Measurements from ENCODE around the gene EMX1. TPM values are rescaled to one million over a fixed set of nuclear protein-coding genes. Genes with fewer than 3 reads are reported as not detected.

The EMX1 gene
- total and polyA plus RNA-seq, 4 donors: 0.28 to 0.43 (median 0.39) TPM; not detected in 1

DNA sequence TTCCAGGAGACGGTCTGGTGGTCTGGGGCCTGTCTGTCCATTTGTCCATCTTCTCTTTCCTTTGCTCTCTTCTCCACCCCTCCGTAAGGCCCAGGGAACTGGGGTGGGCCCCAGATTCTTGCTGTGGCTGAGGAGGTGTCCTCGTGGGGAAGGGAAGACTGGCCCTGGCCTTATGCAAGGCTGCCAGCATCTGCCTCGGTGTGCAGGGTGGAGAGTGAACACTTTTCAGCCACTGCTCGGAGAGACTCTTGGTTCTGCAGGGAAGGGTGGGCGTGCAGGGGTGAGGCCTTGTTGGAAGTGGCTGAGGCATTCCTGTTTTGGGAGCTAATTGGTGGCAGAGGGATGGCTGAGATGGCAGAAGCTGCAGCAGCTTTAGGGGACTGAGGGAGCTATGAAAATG is 23.0 kb downstream of the EMX1 start:
- no peak overlapping the region for H3K4me3 ChIP-seq (ENCODE audit: low read depth, low read length)
- no peak overlapping the region for H3K27ac ChIP-seq (ENCODE audit: low read depth, low read length)
- peaks cover 2% of the 10 kb centered on the region for H3K27me3 ChIP-seq (ENCODE audit: control insufficient read depth, insufficient read depth, low read length)
- no peak for DNase-seq (ENCODE audit: low read depth in 4 of 6, low spot score in 6 of 6)
- peaks cover 54% of the 10 kb centered on the region for H3K36me3 ChIP-seq (ENCODE audit: control insufficient read depth, insufficient read depth, low read length)
- no peaks in the 10 kb centered on the region for H3K9me3 ChIP-seq (ENCODE audit: control insufficient read depth, insufficient read depth, low read length)
- 77% methylated on average over 4 of the region's 6 CpGs for WGBS (ENCODE audit: insufficient coverage)
- H3K4me1 ChIP-seq (ENCODE audit: control insufficient read depth, insufficient read depth, low read length): peaks cover 5% of the 10 kb centered on the region

DNA sequence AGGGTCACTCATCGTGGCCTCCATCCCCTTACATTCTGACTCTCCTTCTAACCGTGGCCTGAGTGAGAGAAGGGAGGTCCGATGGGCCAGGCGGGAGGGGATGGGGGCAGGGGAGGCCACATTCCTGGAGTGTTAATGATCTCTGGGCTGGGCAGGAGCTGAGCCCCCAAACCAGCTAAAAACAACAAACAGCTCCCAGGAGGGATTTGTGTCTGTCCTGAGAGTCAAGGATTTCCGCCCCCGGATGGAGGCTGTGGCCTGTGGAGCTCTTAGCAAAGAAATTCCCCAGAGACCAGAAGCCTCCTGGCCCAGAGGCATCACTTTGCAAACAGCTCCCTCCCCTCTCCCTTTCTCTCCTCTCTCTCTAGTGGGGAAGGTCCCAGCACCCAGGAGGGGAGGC is 23.5 kb downstream of the EMX1 start:
- DNase-seq (ENCODE audit: low read depth in 4 of 6, low spot score in 6 of 6): no peak
- peaks cover 5% of the 10 kb centered on the region for H3K4me1 ChIP-seq (ENCODE audit: control insufficient read depth, insufficient read depth, low read length)
- no peak overlapping the region for H3K4me3 ChIP-seq (ENCODE audit: low read depth, low read length)
- no peaks in the 10 kb centered on the region for H3K9me3 ChIP-seq (ENCODE audit: control insufficient read depth, insufficient read depth, low read length)
- peaks cover 58% of the 10 kb centered on the region for H3K36me3 ChIP-seq (ENCODE audit: control insufficient read depth, insufficient read depth, low read length)
- no CpG with 5 or more reads among the region's 6 CpGs for WGBS (ENCODE audit: insufficient coverage)
- H3K27me3 ChIP-seq (ENCODE audit: control insufficient read depth, insufficient read depth, low read length): peaks cover 2% of the 10 kb centered on the region
- no peak overlapping the region for H3K27ac ChIP-seq (ENCODE audit: low read depth, low read length)

DNA sequence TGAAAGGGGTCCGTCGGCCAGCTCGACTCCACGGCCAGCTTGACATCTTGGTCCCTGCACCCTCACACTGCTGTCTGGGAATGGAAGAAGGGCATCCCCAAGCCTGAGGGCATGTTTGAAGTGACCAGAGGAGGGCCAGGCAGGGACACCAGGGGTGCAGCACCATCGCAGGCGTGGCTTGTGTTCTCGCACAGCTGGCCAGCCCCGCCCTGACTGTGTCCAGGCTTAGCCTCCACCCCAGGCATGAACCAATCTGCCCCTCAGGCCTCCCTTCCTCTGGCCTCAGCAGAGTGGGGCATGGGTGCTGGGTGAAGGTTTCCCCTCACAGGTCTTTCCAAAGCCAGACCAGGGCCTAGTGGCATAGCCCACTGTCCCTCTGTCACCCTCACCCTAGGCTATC is 25.0 kb downstream of the EMX1 start:
- Histone ChIP-seq H3K4me1 (ENCODE audit: control insufficient read depth, insufficient read depth, low read length) (peaks cover 5% of the 10 kb centered on the region), H3K27ac (ENCODE audit: low read depth, low read length) (no peak overlapping the region), H3K4me3 (ENCODE audit: low read depth, low read length) (no peak overlapping the region), H3K36me3 (ENCODE audit: control insufficient read depth, insufficient read depth, low read length) (peaks cover 58% of the 10 kb centered on the region), H3K9me3 (ENCODE audit: control insufficient read depth, insufficient read depth, low read length) (no peaks in the 10 kb centered on the region), H3K27me3 (ENCODE audit: control insufficient read depth, insufficient read depth, low read length) (peaks cover 2% of the 10 kb centered on the region)
- DNase-seq (ENCODE audit: low read depth in 4 of 6, low spot score in 6 of 6): no peak
- WGBS (ENCODE audit: insufficient coverage): 89% methylated on average over 7 of the region's 8 CpGs

DNA sequence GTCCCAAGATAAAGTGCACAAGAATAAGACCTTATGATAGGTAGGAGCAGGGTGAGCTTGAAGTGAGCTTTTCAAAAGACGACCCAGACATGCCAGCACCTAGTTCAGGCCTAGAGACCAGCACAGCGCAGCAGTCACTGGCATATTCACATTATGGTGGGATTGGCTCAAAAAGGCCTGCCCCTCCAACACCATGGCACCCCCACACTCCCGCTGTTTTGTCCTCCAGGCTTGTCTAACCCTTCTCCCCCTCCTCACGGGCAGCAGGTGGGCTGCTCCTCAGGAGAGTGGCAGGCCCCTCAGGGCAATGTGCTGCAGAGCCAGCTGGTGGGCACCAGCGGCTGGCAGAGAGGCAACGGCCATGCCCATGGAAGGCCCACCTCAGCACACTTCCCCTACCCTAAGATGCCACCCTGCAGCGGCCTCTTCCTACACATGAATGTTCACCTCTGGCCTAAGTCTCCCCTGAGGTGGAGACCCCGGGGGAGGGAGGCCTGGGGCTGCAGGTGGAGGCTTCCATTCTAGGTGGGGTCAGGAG is 25.6 kb downstream of the EMX1 start:
- no peaks in the 10 kb centered on the region for H3K9me3 ChIP-seq (ENCODE audit: control insufficient read depth, insufficient read depth, low read length)
- peaks cover 5% of the 10 kb centered on the region for H3K4me1 ChIP-seq (ENCODE audit: control insufficient read depth, insufficient read depth, low read length)
- peaks cover 56% of the 10 kb centered on the region for H3K36me3 ChIP-seq (ENCODE audit: control insufficient read depth, insufficient read depth, low read length)
- H3K27me3 ChIP-seq (ENCODE audit: control insufficient read depth, insufficient read depth, low read length): peaks cover 2% of the 10 kb centered on the region
- peak in 1 of 6 donors; percentile 7 for DNase-seq (ENCODE audit: low read depth in 4 of 6, low spot score in 6 of 6)
- no peak overlapping the region for H3K4me3 ChIP-seq (ENCODE audit: low read depth, low read length)
- WGBS (ENCODE audit: insufficient coverage): 85% methylated on average over 5 of the region's 8 CpGs
- no peak overlapping the region for H3K27ac ChIP-seq (ENCODE audit: low read depth, low read length)

DNA sequence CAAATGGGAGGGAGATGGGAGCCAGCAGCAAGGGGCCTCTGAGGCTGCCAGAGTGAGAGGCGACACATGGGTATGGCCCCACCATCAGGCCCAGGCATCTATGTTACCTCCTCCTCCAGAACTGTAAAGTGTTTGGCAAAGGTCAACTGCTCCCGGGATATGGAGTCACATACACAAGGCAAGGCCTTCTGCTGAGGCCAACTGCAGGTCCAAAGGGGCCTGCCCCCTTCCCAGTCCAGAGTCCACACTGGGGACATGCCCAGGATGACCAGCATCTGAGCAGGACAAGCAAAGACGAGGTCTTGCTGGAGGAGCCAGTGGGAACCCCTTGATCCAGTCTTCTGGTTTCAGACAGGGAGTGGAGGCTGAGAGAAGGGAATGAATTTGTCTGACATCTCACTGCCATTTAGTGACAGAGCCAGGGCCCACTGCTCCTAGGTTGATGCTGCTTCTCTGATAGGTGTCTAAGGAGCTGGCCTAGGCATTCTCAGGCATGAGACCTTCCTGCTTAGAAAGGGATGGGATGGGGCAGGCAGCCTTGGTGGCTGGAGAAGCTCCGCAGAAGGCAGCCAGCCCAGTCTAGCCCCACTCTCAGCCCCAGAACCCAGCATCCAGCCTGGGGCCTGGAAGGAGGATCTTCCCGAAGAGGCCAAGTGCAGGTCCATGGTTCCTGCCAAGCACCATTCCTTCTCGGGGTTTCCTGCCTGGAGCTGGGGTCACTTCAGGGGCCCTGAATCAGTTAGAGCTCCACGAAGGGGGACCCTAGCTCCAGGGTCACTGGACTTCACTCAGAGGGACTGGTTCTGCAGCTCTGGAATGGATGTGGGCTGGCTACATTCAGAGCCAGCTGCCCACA is 26.4 kb downstream of the EMX1 start:
- Histone ChIP-seq H3K36me3 (ENCODE audit: control insufficient read depth, insufficient read depth, low read length) (peaks cover 55% of the 10 kb centered on the region), H3K27ac (ENCODE audit: low read depth, low read length) (no peak overlapping the region), H3K27me3 (ENCODE audit: control insufficient read depth, insufficient read depth, low read length) (no peaks in the 10 kb centered on the region), H3K4me1 (ENCODE audit: control insufficient read depth, insufficient read depth, low read length) (peaks cover 5% of the 10 kb centered on the region), H3K4me3 (ENCODE audit: low read depth, low read length) (no peak overlapping the region), H3K9me3 (ENCODE audit: control insufficient read depth, insufficient read depth, low read length) (no peaks in the 10 kb centered on the region)
- WGBS (ENCODE audit: insufficient coverage): 94% methylated on average over 7 of the region's 7 CpGs
- DNase-seq (ENCODE audit: low read depth in 4 of 6, low spot score in 6 of 6): no peak

DNA sequence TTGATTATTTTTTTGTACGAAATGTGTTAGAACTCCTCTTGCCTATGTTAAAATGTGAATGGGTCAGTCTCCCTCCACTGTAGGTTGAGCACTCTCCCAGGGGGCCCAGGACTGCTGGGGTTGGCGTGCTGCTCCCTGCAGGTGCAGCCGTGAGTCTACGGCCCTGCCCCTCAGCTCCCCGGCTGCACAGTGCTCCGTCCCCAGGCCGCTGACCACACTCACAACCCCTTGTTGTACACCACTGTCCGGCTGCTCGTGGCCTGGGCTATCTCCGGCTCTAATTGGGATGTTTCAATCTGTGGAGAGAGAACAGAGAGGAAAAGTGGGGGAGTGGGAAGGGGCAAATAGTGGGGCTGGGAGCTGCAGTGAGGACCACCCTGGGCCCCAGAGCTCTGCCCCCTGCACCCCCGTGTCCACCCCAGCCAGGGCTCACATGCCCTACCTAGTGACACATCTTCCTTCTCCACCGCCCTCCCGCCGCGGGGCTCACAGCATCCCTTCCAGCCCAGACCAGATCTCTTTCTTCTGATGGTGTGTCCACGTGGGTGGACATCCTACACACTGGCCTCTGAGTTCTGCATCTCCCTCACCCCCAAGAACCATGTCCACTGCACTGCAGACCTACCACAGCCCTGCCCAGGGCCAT is 27.6 kb downstream of the EMX1 start:
- Histone ChIP-seq H3K36me3 (ENCODE audit: control insufficient read depth, insufficient read depth, low read length) (peaks cover 56% of the 10 kb centered on the region), H3K4me1 (ENCODE audit: control insufficient read depth, insufficient read depth, low read length) (peaks cover 5% of the 10 kb centered on the region), H3K4me3 (ENCODE audit: low read depth, low read length) (no peak overlapping the region), H3K27ac (ENCODE audit: low read depth, low read length) (no peak overlapping the region), H3K27me3 (ENCODE audit: control insufficient read depth, insufficient read depth, low read length) (no peaks in the 10 kb centered on the region), H3K9me3 (ENCODE audit: control insufficient read depth, insufficient read depth, low read length) (no peaks in the 10 kb centered on the region)
- no peak for DNase-seq (ENCODE audit: low read depth in 4 of 6, low spot score in 6 of 6)
- WGBS (ENCODE audit: insufficient coverage): 87% methylated on average over 9 of the region's 16 CpGs

DNA sequence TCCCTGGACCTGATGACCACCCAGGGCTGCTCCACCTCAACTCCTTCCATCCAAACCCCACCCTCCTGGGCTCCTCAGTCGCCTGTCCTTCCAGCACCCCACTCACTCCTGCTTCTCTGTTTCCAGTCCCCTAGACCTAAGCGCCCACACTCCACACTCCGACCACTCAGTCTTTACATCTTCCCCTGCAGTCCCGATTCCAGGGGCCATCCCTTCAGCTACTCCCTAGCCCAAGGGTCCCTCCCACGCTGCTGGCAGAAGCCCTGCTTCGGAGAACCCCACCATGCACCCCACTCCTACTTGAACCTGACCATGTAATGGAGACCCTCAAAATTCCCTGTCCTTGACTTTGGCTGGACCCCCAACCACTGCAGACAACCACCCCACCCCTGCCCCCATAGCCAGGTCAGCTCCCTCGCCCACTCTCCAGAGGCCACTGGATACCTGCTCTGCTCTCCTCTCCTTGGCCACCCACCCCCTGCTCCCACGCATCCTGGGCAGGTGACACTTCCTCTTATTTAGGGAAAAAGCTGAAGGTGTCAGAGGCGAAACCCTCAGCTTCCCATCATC is 28.2 kb downstream of the EMX1 start:
- DNase-seq (ENCODE audit: low read depth in 4 of 6, low spot score in 6 of 6): no peak
- Histone ChIP-seq H3K36me3 (ENCODE audit: control insufficient read depth, insufficient read depth, low read length) (peaks cover 57% of the 10 kb centered on the region), H3K4me3 (ENCODE audit: low read depth, low read length) (no peak overlapping the region), H3K27me3 (ENCODE audit: control insufficient read depth, insufficient read depth, low read length) (no peaks in the 10 kb centered on the region), H3K4me1 (ENCODE audit: control insufficient read depth, insufficient read depth, low read length) (peaks cover 5% of the 10 kb centered on the region), H3K9me3 (ENCODE audit: control insufficient read depth, insufficient read depth, low read length) (no peaks in the 10 kb centered on the region), H3K27ac (ENCODE audit: low read depth, low read length) (no peak overlapping the region)
- 95% methylated on average over 8 of the region's 9 CpGs for WGBS (ENCODE audit: insufficient coverage)

DNA sequence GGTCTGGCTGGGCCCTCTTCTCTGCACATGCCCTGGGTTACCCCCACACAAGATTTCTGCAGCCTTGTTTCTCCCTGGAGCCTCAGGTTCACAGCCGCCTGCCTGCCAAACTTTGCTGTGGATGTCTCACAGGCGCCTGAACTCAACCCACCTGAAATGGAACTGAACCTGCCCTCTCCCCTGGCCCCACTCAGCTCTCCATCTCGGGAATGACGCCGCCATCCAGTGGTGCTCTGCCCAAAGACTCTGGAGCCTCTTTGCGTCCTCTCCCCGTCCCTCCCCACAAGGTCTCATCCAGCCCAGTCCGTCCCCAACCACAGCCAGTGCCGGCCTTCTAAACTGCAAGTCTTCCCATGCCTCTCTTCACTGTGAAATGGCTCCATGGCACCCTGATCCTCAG is 29.1 kb downstream of the EMX1 start:
- no peaks in the 10 kb centered on the region for H3K4me1 ChIP-seq (ENCODE audit: control insufficient read depth, insufficient read depth, low read length)
- H3K27me3 ChIP-seq (ENCODE audit: control insufficient read depth, insufficient read depth, low read length): no peaks in the 10 kb centered on the region
- no peak overlapping the region for H3K27ac ChIP-seq (ENCODE audit: low read depth, low read length)
- DNase-seq (ENCODE audit: low read depth in 4 of 6, low spot score in 6 of 6): no peak
- 88% methylated on average over 9 of the region's 9 CpGs for WGBS (ENCODE audit: insufficient coverage)
- H3K9me3 ChIP-seq (ENCODE audit: control insufficient read depth, insufficient read depth, low read length): no peaks in the 10 kb centered on the region
- no peak overlapping the region for H3K4me3 ChIP-seq (ENCODE audit: low read depth, low read length)
- H3K36me3 ChIP-seq (ENCODE audit: control insufficient read depth, insufficient read depth, low read length): peaks cover 60% of the 10 kb centered on the region

DNA sequence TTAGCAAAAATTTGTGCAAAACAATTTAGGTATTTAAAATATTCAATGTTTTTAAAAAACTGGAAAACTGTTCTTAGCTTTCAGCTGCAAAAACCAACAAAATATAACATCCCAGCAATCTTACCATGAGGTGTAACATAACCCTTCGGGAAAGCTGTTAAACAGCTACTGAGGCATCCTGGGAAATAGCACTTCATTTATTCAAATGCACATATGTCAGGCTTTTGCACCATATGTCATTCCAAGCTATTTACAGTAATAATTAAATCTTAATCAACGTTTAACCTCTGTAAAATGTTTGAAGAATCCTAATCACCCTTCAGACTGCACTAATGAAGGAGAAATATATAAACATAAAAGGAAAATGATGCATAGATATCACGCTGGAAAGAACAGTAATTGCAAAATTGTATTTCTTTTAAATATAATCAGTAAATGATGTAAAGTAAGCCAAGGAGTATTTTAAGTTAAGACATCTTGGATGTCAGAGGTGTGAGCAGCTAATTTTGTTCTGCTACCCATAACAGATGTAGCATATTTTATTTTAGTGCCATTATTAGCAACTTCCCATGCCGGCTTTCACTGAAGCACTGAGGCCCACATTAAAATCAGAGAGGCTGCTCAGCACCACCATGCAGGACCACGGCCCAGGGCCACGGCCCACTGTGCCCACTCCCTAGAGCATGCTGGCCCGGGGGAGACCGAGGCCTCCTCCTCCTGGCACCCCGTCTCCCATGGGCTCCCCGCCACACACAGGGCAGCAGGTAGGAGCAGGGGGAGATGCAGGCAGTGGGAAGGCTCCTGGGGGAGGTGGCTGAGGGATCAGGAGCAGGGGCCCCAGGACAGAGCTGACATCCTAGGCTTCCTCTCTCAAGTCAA is 30.9 kb downstream of the EMX1 start:
- peak in 2 of 6 donors; percentile 37 to 91 for DNase-seq (ENCODE audit: low read depth in 4 of 6, low spot score in 6 of 6)
- H3K4me3 ChIP-seq (ENCODE audit: low read depth, low read length): no peak overlapping the region
- H3K9me3 ChIP-seq (ENCODE audit: control insufficient read depth, insufficient read depth, low read length): no peaks in the 10 kb centered on the region
- no peak overlapping the region for H3K27ac ChIP-seq (ENCODE audit: low read depth, low read length)
- 100% methylated on average over 5 of the region's 10 CpGs for WGBS (ENCODE audit: insufficient coverage)
- H3K36me3 ChIP-seq (ENCODE audit: control insufficient read depth, insufficient read depth, low read length): peaks cover 54% of the 10 kb centered on the region
- no peaks in the 10 kb centered on the region for H3K27me3 ChIP-seq (ENCODE audit: control insufficient read depth, insufficient read depth, low read length)
- H3K4me1 ChIP-seq (ENCODE audit: control insufficient read depth, insufficient read depth, low read length): no peaks in the 10 kb centered on the region

Data from spinal cord (tissue), 10 donors.